Measurements from ENCODE around the gene PTPRM. TPM values are rescaled to one million over a fixed set of nuclear protein-coding genes. Genes with fewer than 3 reads are reported as not detected.

PTPRM gene
- total and polyA plus RNA-seq, 2 of the 8 experiments (the other 6 are each of a cell fraction or from before 2014, with no cell fraction given) = 4.1 to 7.0 TPM

DNA sequence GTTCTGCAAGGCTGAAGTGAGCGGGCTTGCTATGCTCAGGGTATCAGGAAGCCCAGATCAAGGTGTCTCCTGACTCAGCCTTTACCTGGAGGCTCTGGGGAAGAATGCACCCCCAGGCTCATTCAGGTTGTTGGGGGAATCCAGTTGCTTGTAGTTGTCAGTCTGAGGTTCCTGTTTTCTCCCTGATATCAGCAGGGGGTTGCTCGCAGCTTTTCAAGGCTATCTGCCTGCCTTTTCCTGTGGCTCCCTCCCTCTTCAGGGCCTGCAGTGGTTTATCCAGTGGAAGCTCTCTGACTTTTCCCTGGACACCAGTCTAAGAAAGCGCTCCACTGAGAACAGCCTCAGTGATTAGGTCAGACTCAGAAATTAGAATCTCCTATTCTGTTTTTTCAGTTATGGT is 116.6 kb downstream of the PTPRM start:
- no peak overlapping the region for H4K8ac ChIP-seq (ENCODE audit: extremely low read depth, insufficient read depth, low read length)
- CTCF ChIA-PET (ENCODE audit: partially characterized antibody) = interaction anchor here (1.1 kb wide), 1 partner anchor 14 kb away, joined by 3 read pairs; no protein-coding TSS in a partner anchor

More for the DNA sequence above, 116.6 kb downstream of the PTPRM start:
- H2BK12ac ChIP-seq (ENCODE audit: low read depth, low read length) = no peak overlapping the region
- H3K4me1 ChIP-seq (replicated peaks in 1 of 4; ENCODE audit: control insufficient read depth in 3 of 4, insufficient read depth in 4 of 4, low read length in 3 of 4) = peaks cover 0 to 4% (median under 1%) of the 10 kb centered on the region in 4 experiments; a peak in 2 of 7 replicates
- H3K27me3 ChIP-seq (replicated peaks in 1 of 4; ENCODE audit: control insufficient read depth in 3 of 4, extremely low read depth in 1 of 4, insufficient read depth in 3 of 4, low read length in 3 of 4) = no peaks in the 10 kb centered on the region
- H2BK15ac ChIP-seq (ENCODE audit: low read length) = no peak overlapping the region
- WGBS, 2 experiments (ENCODE audit: extremely low coverage in 1 of 2, insufficient coverage in 1 of 2, insufficient read length in 1 of 2, insufficient replicate concordance in 2 of 2, low coverage in 1 of 2, low lambda C conversion rate in 2 of 2, missing lambda C conversion rate in 1 of 2) = 59% methylated on average over 3 of the region's 3 CpGs; no CpG with 5 or more reads in 1 of the 2 experiments
- H3K9me3 ChIP-seq (ENCODE audit: insufficient read depth in 2 of 2, low read depth in 1 of 2, low read length in 1 of 2) = no peaks in the 10 kb centered on the region
- H3K56ac ChIP-seq (replicated peaks; ENCODE audit: insufficient read length, low read depth, low read length) = no peak overlapping the region
- no peak overlapping the region for H2AFZ ChIP-seq (ENCODE audit: low read length)
- no peaks in the 10 kb centered on the region for H3K36me3 ChIP-seq (ENCODE audit: control insufficient read depth in 2 of 4, insufficient read depth in 4 of 4, low read length in 3 of 4)
- TF ChIP-seq RAD21 (IDR thresholded peaks at IDR 0.05 in 1 of 2, conservative IDR thresholded peaks at IDR 0.05 in 1 of 2; ENCODE audit: low read depth in 2 of 2, low read length in 2 of 2) (peak in 1 of 2 experiments; percentile 27; a peak in 2 of 4 replicates), BCL11A (IDR thresholded peaks at IDR 0.05; ENCODE audit: low read depth in 2 of 2, low read length in 2 of 2) (no peak)
- H2BK5ac ChIP-seq (ENCODE audit: low read depth, low read length) = no peak overlapping the region
- no peak overlapping the region for H4K5ac ChIP-seq (ENCODE audit: insufficient read length, low read depth, low read length)
- H3K18ac ChIP-seq (ENCODE audit: extremely low read depth, low read length) = no peak overlapping the region
- H3K14ac ChIP-seq (ENCODE audit: insufficient read length) = no peak overlapping the region
- DNase-seq (ENCODE audit: low read depth in 1 of 2, low spot score in 2 of 2) (peak; percentile 38 to 53), FAIRE-seq (peak; percentile 84)
- no peaks in the 10 kb centered on the region for H3K23me2 ChIP-seq (ENCODE audit: low read depth, low read length)
- H2AK5ac ChIP-seq (ENCODE audit: low read depth, low read length) = no peak overlapping the region
- H3K27ac ChIP-seq (ENCODE audit: low read depth, low read length) = no peak overlapping the region
- no peaks in the 10 kb centered on the region for H4K20me1 ChIP-seq (replicated peaks in 1 of 2; ENCODE audit: control insufficient read depth in 1 of 2, insufficient read depth in 2 of 2, low read length in 2 of 2)
- H3K79me2 ChIP-seq (ENCODE audit: control insufficient read depth in 1 of 2, insufficient read depth in 2 of 2, low read length in 2 of 2) = no peaks in the 10 kb centered on the region
- H3K4me2 ChIP-seq (ENCODE audit: insufficient read depth in 1 of 2, low read depth in 2 of 2, low read length in 2 of 2) = no peak overlapping the region
- H4K91ac ChIP-seq (replicated peaks; ENCODE audit: insufficient read length, low read length) = no peak overlapping the region
- no peak overlapping the region for H3K4me3 ChIP-seq (ENCODE audit: extremely low read depth in 1 of 4, insufficient read depth in 2 of 4, low read depth in 3 of 4, low read length in 4 of 4)
- H3K9ac ChIP-seq (replicated peaks in 1 of 4; ENCODE audit: extremely low read depth in 1 of 4, low read depth in 3 of 4, low read length in 3 of 4) = no peak overlapping the region
- no peaks in the 10 kb centered on the region; the same call in 1 of the 2 replicates for H3K79me1 ChIP-seq (ENCODE audit: low read depth, low read length)
- POLR2A ChIA-PET (ENCODE audit: partially characterized antibody) = no interaction called here
- H3K4ac ChIP-seq (replicated peaks; ENCODE audit: insufficient read length, low read depth, low read length) = no peak overlapping the region
- H2BK20ac ChIP-seq (ENCODE audit: low read length) = no peak overlapping the region
- H3K23ac ChIP-seq (ENCODE audit: insufficient read length) = no peak overlapping the region
- no peak overlapping the region for H2BK120ac ChIP-seq (replicated peaks; ENCODE audit: low read depth, low read length)
